Amniotic stem cell (primary cell): ENCODE results near the gene S100PBP.
"Not testable (repeated sequence)": the region's sequence is repeated elsewhere in the genome, so short reads cannot be mapped to it uniquely, and the experiment has no call there.

ENCODE experiments used
- DNase-seq: peaks from one replicate; lab custom pipeline; 2025; lab: John Stamatoyannopoulos, UW

Gene S100PBP

DNA sequence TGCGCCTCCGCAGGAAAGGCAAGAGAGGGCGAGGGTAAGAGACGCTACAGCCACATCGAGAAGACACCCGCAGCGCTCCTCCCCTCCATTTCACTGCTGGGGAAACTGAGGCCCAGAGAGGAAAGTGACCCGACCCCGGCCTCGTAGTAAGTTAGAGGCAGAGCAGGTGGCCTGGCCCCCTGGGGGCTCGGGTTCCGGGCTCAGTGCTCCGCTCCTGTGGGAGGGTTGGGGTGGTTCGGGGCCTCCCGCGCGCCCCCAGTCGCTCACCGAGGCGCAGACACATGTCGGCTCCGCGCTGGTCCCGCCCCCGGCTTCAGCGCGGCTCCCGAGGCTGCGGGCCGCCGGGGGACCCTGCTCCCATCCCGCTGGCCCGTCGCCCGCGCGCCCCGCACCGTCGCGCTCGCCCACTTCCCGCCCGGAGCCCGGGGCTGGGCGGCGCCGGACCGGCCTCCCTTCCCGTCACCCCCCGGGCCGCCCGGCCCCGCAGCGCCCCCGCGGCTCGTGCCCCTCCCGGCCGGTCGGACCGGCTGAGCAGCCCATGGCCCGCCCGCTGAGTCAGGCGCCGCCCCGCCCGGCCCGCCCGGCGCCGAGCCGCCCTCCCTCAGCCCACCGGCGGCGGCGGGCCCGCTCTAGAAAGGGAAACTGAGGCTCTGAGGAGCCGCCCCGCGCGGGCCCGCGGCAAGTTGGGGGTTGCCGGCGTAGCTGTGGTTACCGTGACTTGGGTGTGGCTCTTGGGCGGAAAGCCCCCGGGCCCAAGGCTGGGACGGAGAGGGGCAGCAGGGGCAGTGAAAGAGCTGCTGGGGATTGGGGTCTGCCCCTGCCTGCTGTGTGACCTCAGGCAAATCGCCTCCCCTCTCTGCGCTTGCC is 83.7 kb downstream of the S100PBP start, which contains the start of gene TMEM54:
TMEM54 (minus strand) TSS at position 434 of the 867 bp plus-strand sequence; CDS start at position 283, 151 bp downstream.
- DNase-seq = no peak

DNA sequence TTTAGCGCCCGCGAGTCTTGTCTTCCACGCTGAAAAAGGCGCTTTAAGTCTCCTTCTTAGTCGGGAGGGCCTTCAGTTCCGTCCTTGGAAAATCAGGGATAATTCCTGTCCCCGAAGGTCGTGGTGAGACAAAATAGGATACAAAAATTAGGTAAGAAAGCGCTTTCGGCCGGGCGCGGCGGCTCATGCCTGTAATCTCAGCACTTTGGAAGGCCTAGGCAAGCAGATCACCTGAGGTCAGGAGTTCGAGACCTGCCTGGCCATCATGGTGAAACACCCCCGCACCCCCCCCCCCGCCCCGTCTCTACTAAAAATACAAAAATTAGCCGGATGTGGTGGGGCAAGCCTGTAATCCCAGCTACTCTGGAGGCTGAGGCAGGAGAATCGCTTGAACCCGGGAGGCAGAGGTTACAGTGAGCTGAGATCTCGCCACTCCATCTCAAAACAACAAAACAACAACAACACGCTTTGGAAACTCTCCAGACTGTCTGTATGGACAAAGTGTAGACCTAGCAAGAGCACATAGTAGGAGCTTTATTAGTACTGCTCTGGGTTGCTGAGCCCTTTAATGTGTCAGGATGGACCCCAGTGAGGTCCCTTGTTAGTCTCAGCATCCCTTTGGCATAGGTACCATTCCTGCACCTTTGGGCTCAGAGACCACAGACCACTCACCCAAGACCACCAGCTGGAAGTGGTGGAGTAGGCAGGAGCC is 84.5 kb downstream of the S100PBP start:
- no peak for DNase-seq

DNA sequence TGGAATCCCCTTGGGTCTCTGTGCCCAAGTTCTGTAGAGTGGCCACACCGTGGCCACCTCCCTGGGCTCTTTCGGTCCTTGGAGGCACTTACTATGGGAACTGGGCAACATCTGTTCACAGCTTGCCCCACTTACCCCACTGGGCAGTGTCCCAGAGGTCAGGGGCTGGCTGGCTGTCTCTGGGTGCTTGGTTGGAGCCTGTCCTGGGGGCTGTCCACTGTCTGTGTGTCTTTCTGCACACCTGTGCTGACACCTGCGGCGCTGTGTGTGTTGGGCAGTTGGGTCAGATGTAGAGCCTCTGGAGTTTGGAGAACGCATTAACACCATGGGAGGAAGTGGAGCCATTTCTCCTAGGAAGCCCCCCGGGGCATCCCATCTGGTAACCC is 85.1 kb downstream of the S100PBP start:
- no peak for DNase-seq

DNA sequence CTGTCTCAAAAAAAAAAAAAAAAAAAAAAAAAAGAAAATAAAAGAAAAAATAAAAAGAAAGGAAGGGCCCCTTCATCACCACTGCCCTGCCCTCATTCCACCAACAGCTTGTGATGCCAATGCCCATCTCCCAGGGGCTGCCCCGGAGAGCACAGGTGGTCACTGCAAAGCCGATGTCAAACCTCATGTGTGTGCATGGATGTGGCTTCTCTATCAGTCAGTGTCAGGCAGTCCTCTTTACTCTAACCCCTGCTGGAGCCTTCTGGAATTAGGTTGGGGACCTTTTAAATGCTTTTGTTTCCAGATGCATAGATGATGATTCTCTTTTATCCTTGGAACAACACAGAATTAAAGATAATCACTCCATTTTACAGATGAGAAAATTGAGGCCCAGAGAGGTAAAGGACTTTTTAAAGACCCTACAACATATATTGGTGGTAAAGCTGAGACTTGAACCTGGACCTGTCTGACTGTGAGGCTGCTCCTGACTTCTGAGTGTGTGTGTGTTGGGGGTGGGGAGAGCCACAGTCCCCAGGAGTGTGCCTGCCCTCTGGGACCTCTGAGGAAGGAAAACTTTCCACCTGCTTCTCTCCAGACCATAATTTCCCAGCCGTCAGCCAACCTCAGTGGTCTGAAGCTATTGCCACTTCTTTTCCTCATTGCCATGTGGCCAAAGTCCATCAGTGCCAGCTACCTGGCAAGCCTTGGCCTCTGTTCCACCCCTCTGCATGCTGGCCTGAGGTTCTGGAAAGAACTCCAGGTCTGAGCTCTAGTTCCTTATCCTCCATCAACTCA is 86.7 kb downstream of the S100PBP start:
- DNase-seq = no peak

DNA sequence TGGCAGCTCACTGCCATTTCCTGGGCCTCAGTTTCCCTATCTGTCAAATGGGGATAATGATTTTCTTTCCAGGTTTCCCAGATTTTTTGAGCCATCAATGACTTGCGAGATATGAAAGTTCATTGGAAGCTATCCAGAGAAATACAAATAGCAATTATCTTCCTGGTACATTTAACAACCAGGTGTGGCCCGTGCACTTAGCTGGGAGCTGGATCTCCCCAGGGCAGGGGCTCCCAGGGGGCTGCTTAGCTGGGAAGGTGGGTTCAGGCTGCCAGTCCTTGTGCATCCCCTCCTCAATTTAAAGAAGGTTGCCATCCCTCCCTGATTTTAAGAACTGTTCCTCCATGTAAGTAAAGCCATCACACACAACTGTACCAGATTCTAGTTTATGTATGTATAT is 87.3 kb downstream of the S100PBP start:
- no peak for DNase-seq

DNA sequence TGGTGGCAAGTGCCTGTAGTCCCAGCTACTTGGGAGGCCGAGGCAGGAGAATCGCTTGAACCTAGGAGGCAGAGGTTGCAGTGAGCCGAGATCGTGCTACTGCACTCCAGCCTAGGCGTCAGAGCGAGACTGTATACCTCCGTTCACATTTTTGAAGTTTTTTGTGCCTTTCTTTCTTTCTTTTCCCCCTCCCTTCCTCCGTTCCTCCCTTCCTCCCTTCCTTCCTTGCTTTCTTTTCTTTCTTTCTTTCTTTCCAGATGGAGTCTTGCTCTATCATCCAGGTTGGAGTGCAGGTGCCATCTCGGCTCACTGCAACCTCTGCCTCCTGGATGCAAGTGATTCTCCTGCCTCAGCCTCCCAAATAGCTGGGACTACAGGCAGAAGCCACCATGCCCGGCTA is 88.1 kb downstream of the S100PBP start:
- DNase-seq = not testable (repeated sequence)

DNA sequence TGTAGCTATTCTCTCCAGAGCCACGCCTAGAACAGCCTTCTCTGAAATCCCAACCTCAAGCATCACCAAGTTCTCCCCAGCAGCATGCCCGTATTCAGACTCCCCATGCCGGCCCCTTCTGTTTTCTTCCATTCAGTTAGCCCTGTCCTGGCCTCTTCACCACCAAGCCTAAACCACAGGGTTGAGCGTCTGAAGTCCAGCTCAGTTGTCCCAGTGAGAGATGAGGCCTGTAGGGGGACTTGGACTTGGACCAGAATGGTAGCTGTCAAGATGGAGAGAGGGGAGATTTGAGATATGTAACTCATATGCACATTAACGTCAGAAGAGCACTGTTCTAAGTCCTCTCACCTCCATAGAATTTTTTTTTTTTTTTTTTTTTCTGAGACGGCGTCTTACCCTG is 89.2 kb downstream of the S100PBP start:
- DNase-seq = no peak

DNA sequence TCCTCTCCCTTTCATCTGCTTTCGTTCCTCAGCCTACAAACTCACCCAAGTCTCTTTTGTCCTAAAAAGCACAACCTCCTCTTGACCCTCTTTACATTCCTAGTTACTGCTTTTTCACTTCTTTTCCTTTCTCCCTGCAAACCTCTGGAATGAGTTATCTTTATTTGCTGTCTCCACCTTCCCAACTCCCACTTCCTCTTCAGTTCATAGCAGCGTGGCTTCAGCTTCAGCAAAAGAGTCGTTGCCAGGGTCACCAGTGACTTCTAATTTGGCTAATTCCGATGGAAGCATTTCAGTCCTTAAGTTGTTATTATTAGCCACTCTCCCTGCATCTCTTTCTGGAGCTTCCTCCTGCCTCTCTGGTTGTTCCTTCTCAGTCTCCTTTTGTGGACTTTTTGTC is 90.0 kb downstream of the S100PBP start:
- no peak for DNase-seq
